ENCODE results near the gene SFMBT1. TPM values are rescaled to one million over a fixed set of nuclear protein-coding genes. Genes with fewer than 3 reads are reported as not detected.

The SFMBT1 gene
- polyA plus RNA-seq, 1 of the 3 experiments (the other 2 are of a cell fraction), result 0.72 TPM

GRCh38 chr3:53077476-53078220, 31.8 kb upstream of the SFMBT1 start:
- ChIA-PET CTCF (interaction anchor here (7.5 kb wide), 1 partner anchor 228 kb away, joined by 73 read pairs; no protein-coding TSS in a partner anchor), POLR2A (no interaction called here)
- 88% methylated on average over 8 of the region's 10 CpGs for WGBS (ENCODE audit: low lambda C conversion rate)

More at GRCh38 chr3:53077476-53078220, 31.8 kb upstream of the SFMBT1 start:
- Histone ChIP-seq H4K20me1 (ENCODE audit: insufficient read depth) (no peaks in the 10 kb centered on the region), H3K36me3 (replicated peaks in 1 of 2; ENCODE audit: control insufficient read depth in 1 of 2, insufficient read depth in 2 of 2, low read length in 1 of 2) (no peaks in the 10 kb centered on the region), H3K4me3 (ENCODE audit: low read depth in 2 of 2, low read length in 1 of 2) (no peak overlapping the region), H3F3A (replicated peaks; ENCODE audit: insufficient read depth) (no peaks in the 10 kb centered on the region), H3K9me3 (no peaks in the 10 kb centered on the region), H2AFZ (ENCODE audit: low read depth) (no peak overlapping the region), H3K4me2 (no peak overlapping the region), H3K9ac (no peak overlapping the region), H3K27ac (ENCODE audit: low read depth in 2 of 2, low read length in 1 of 2) (no peak overlapping the region), H3K27me3 (ENCODE audit: insufficient read depth) (no peaks in the 10 kb centered on the region), H3K79me2 (ENCODE audit: insufficient read depth) (no peaks in the 10 kb centered on the region), H3K4me1 (ENCODE audit: control insufficient read depth in 1 of 2, insufficient read depth in 2 of 2, low read depth in 1 of 2, low read length in 1 of 2) (peaks cover 0 to 17% of the 10 kb centered on the region in 2 experiments; a peak in 1 of 4 replicates), H3K9me2 (no peaks in the 10 kb centered on the region)
- TF ChIP-seq USF1 (IDR thresholded peaks at IDR 0.05; ENCODE audit: borderline replicate concordance, low read depth) (no peak), MXI1 (IDR thresholded peaks at IDR 0.05; ENCODE audit: low read depth, low read length) (no peak), SIN3A (IDR thresholded peaks at IDR 0.05; ENCODE audit: borderline replicate concordance, low read depth, low read length) (no peak), JUND (IDR thresholded peaks at IDR 0.05) (no peak), MAX (IDR thresholded peaks at IDR 0.05; ENCODE audit: low read depth) (no peak), SMC3 (IDR thresholded peaks at IDR 0.05; ENCODE audit: low read depth, low read length) (no peak), EP300 (IDR thresholded peaks at IDR 0.05; ENCODE audit: borderline replicate concordance in 1 of 2, low read depth in 1 of 2, low read length in 1 of 2) (no peak), GATA2 (CRISPR knock-in tag; IDR thresholded peaks at IDR 0.05) (no peak), USF2 (IDR thresholded peaks at IDR 0.05; ENCODE audit: borderline replicate concordance, low read depth, low read length) (no peak), TEAD4 (IDR thresholded peaks at IDR 0.05; ENCODE audit: borderline replicate concordance, insufficient read depth) (no peak), CTCF (IDR thresholded peaks at IDR 0.05) (no peak), NFIC (IDR thresholded peaks at IDR 0.05; ENCODE audit: borderline replicate concordance) (no peak), FOSL2 (IDR thresholded peaks at IDR 0.05; ENCODE audit: borderline replicate concordance, low read depth) (no peak), TAF1 (IDR thresholded peaks at IDR 0.05; ENCODE audit: borderline replicate concordance, low read depth, low read length) (no peak), REST (IDR thresholded peaks at IDR 0.05; ENCODE audit: low read depth, low read length) (no peak), RFX5 (IDR thresholded peaks at IDR 0.05; ENCODE audit: low read length) (no peak), EZH2phosphoT487 (IDR thresholded peaks at IDR 0.05; ENCODE audit: borderline replicate concordance, low read depth) (no peak)
- no peak for DNase-seq
